SIG-M5 (cell line): ENCODE results near the gene S100A10.

Experiments
- DNase-seq: peaks from one replicate; lab custom pipeline; 2025; lab: John Stamatoyannopoulos, UW

S100A10 gene

DNA sequence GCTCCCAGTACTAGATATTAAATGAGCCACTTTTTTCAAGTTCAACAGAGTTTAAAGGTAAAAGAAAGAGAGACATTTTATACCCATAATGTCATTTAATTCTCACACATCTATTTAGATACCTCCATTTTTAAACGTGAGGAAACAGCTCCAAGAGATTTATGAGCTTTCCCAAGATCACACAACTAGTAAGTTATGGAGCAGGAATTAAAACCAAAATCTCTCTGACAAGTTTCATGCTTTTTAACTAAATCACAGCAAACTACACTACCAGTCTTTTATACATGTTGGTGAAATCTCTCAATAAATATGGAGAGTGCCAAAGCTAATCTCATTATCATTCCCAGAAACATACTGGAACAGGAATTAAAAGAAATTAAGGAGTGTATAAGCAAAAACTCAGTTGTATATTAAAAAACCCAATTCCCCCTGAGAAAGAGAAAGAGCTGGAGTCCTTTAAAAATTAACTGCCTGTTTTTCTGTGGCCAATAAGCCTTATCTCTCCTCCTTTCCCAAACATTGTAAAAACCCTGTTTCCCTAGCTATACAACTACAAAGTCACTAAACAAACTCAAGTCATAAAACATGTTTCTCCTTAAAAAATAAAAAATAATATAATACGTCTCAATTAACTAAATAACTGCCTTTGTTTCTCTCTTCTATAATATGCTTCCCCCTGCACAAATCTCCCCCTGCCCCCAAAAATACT lies 57.6 kb downstream of the S100A10 start:
- DNase-seq: no peak

DNA sequence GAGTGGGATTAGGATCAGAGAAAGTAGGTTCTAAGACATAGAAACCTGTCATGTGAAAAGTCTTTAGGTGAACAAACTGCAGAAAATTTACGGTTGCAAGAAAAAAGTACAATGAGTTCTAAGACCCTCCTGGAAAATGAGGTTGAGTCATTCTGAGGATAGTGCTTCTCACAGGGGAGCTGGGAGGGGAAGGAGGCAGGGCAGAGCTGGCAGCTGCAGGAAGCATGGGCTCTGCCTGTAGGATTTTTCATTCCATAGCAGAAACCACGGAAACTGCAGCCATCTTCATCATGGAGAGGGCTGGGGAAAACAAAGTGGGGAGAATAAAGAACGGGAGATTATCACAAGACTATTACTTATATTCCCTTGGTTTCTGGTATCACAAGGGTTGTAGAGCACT lies 58.5 kb downstream of the S100A10 start:
- no peak for DNase-seq

DNA sequence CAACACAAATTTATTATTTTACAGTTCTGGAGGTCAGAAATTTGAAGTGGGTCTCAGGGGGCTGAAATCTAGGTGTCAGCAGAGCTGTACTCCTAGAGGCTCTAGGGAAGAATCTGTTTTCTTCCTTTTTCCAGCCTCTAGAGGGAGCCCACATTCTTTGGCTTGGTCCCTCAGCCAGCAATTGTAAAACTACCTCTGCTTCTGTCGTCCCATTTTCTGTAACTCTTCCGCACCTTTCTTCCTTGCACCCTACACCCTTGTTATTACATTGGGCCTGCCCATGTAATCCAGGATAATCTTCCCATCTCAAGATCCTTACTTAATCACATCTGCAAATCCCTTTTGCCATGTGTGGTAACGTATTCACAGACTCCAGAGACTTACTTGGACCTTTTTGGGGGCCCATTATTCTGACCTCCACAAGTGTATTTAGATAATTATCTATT lies 59.6 kb downstream of the S100A10 start:
- no peak for DNase-seq
